ES-I3 (cell line): ENCODE measurements around the gene ARGLU1.

Experiments
- H3K36me3 ChIP-seq: 2 replicates; pipeline ENCODE4 v1.6.1; 2013; ENCODE audit warnings: mild to moderate bottlenecking, low read length, control low read depth, moderate library complexity; ENCODE audit not compliant: insufficient read depth
- H3K4me1 ChIP-seq: 2 replicates; pipeline ENCODE4 v1.6.1; 2013; ENCODE audit warnings: mild to moderate bottlenecking, control low read depth, low read length; ENCODE audit not compliant: insufficient read depth
- H3K9ac ChIP-seq: 2 replicates; pipeline ENCODE4 v1.6.1; 2013; ENCODE audit warnings: low read depth, mild to moderate bottlenecking, low read length, moderate library complexity
- H3K9me3 ChIP-seq: 2 replicates; pipeline ENCODE4 v1.6.1; 2013; ENCODE audit warnings: mild to moderate bottlenecking, low read length, moderate library complexity; ENCODE audit not compliant: control insufficient read depth, insufficient read depth

Gene ARGLU1

DNA sequence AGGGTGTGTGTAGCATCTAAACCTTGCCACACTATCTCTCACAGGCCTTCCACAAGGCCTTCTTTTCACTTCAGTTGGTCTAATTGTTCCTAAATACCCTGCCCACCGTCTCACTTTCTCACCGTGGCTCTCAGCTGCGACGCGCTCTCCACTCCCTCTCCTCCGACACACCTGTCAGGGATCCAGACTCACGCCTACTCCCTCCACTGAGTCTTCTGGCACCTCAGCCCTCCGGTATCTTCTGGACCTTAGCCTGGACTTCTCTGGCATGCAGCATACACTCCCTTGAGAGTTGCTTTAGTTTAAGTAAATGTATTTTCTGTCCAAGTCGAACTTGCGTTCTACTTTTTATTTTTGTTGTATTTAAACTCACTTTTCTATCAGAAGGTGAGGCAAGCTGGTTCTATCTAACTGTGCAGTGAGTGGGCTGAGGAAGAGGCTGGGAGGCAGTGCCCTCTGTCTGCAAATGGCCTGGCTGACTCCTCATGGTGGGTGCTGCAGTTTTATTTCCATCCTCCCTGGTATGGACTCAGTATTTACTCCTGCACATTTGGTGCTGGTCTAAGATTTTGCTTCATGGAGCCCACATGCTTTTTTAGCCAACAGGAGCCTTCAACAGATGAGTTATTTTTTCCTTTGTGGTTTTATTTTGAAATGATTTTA lies 28.5 kb upstream of the ARGLU1 start:
- Histone ChIP-seq H3K4me1 (no peaks in the 10 kb centered on the region), H3K36me3 (no peaks in the 10 kb centered on the region), H3K9ac (no peak overlapping the region), H3K9me3 (no peaks in the 10 kb centered on the region)

GRCh38 chr13:106595625-106596024 lies 27.7 kb upstream of the ARGLU1 start:
- H3K36me3 ChIP-seq, result no peaks in the 10 kb centered on the region
- H3K4me1 ChIP-seq, result no peaks in the 10 kb centered on the region
- no peaks in the 10 kb centered on the region for H3K9me3 ChIP-seq
- H3K9ac ChIP-seq, result no peak overlapping the region

DNA sequence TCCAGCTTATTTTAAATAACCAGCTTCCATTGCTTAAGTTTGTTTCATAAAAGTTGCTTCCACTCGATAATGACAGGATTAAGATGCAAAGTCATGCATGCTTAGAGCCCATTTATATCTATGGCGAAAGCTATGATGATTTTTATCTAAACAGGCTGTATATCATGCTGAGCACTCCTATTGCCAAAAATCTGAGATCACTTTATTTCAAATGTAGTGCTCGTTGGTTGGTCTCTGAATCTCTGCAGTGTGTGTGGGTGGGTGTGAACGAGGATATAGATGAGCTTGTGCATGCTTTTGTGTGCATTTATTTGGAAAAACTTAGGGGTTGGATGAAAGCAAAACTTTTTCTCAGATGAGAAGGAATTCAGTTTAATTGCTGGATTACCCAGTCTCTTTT lies 27.0 kb upstream of the ARGLU1 start:
- H3K9ac ChIP-seq, result no peak overlapping the region
- H3K9me3 ChIP-seq, result no peaks in the 10 kb centered on the region
- no peaks in the 10 kb centered on the region for H3K36me3 ChIP-seq
- no peaks in the 10 kb centered on the region for H3K4me1 ChIP-seq

- Histone ChIP-seq H3K36me3 (no peaks in the 10 kb centered on the region), H3K9me3 (no peaks in the 10 kb centered on the region), H3K4me1 (no peaks in the 10 kb centered on the region), H3K9ac (no peak overlapping the region)
Observed at GRCh38 chr13:106593132-106593531, 25.2 kb upstream of the ARGLU1 start.

DNA sequence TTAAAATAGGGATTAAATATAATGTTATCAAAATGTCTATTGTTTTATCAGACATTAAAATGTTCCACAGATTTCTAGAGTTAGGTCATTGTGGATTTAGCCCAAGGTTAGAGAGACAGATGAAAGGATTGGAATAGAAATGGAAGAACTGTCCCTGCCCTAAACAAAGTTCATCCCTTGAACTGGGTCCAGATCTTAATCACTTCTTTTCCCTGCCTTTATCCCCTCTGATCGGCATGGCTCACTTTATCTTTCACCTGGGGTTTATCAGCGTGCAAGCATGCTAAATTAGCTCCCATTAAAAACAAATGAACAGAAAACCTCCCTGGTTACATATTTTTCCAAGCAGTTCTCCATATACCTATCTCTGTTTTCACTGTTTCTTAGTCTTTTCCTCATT lies 23.4 kb upstream of the ARGLU1 start:
- H3K4me1 ChIP-seq, result no peaks in the 10 kb centered on the region
- no peak overlapping the region for H3K9ac ChIP-seq
- no peaks in the 10 kb centered on the region for H3K36me3 ChIP-seq
- peaks cover 4% of the 10 kb centered on the region for H3K9me3 ChIP-seq

GRCh38 chr13:106589716-106590115 lies 21.8 kb upstream of the ARGLU1 start:
- no peaks in the 10 kb centered on the region for H3K4me1 ChIP-seq
- H3K9ac ChIP-seq, result no peak overlapping the region
- no peaks in the 10 kb centered on the region for H3K36me3 ChIP-seq
- H3K9me3 ChIP-seq, result peaks cover 10% of the 10 kb centered on the region

- no peaks in the 10 kb centered on the region for H3K36me3 ChIP-seq
- H3K9ac ChIP-seq, result no peak overlapping the region
- peaks cover 10% of the 10 kb centered on the region for H3K9me3 ChIP-seq
- no peaks in the 10 kb centered on the region for H3K4me1 ChIP-seq
Observed at GRCh38 chr13:106588367-106588766, 20.4 kb upstream of the ARGLU1 start.

DNA sequence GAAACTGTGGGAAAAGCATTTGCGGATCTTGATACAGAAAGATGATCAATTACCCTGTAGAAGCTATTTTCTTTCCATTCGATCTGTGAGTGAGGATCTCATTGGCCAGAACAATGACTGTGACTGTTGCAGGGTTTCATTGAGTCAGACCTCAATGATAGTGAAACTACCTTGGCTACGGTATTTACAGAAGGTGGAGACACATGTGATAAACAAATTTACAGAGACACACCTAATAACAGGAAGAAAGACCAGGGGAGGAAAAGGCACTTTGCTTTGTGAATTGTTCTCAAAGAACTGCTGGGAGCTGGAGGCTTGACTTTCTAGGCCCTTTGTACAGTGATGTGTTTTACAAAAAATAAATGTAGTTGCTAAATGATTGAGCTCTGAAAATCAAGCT lies 19.9 kb upstream of the ARGLU1 start:
- Histone ChIP-seq H3K9me3 (peaks cover 10% of the 10 kb centered on the region), H3K36me3 (no peaks in the 10 kb centered on the region), H3K4me1 (no peaks in the 10 kb centered on the region), H3K9ac (no peak overlapping the region)

DNA sequence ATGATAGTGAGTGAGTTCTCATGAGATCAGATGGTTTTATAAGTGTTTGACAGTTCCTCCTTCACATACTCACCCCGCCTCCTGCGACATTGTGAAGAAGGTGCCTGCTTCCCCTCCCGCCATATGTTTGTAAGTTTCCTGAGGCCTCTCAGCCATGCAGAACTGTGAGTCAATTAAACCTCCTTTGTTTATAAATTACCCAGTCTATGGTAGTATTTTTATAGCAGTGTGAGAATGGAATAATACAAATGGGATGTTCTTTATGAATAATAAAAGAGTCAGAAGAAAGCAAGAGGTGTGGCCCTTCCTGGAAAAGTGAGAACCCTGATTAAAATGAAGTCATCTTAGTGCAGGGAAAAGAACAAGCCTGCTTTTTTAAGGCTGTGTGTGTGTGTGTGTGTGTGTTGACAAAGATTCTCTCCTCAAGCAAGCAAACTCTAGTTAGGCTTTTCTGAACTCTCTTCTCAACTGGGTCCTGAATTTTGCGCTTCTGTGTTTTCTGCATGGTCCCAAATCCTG lies 18.8 kb upstream of the ARGLU1 start:
- Histone ChIP-seq H3K4me1 (no peaks in the 10 kb centered on the region), H3K36me3 (no peaks in the 10 kb centered on the region), H3K9ac (no peak overlapping the region), H3K9me3 (peaks cover 10% of the 10 kb centered on the region)

GRCh38 chr13:106581225-106581624 lies 13.3 kb upstream of the ARGLU1 start:
- H3K4me1 ChIP-seq, result no peaks in the 10 kb centered on the region
- H3K36me3 ChIP-seq, result no peaks in the 10 kb centered on the region
- H3K9ac ChIP-seq, result no peak overlapping the region
- peaks cover 9% of the 10 kb centered on the region for H3K9me3 ChIP-seq

DNA sequence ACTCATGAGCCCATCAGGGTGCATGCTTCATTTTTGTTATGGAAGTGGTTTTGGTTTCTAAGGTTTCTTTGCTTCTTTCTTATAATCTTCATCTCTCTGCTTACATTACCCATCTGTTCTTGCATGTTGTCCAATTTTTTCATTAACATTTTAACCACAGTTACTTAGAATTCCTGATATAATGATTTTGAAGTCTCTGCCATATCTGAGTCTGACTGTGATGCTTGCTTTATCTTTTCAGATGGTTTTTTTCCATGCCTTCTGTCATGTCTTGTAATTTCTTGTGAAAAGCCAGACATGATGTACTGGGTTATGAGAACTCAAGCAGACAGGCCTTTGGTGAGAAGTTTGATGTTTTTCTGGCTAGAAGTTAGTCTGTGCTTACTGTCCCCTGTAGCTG lies 8.0 kb upstream of the ARGLU1 start:
- 0 out of 2 replicates have a peak, but pooled peaks cover 2% of the 10 kb centered on the region for H3K36me3 ChIP-seq
- H3K4me1 ChIP-seq, result no peaks in the 10 kb centered on the region
- no peak overlapping the region for H3K9ac ChIP-seq
- H3K9me3 ChIP-seq, result 0 out of 2 replicates have a peak, but pooled peaks cover 4% of the 10 kb centered on the region

GRCh38 chr13:106573868-106574267 lies 5.9 kb upstream of the ARGLU1 start:
- 0 out of 2 replicates have a peak, but pooled peaks cover 1% of the 10 kb centered on the region for H3K9me3 ChIP-seq
- no peak overlapping the region for H3K9ac ChIP-seq
- 0 out of 2 replicates have a peak, but pooled peaks cover 2% of the 10 kb centered on the region for H3K36me3 ChIP-seq
- H3K4me1 ChIP-seq, result peaks cover 8% of the 10 kb centered on the region; the same call in 1 of the 2 replicates

DNA sequence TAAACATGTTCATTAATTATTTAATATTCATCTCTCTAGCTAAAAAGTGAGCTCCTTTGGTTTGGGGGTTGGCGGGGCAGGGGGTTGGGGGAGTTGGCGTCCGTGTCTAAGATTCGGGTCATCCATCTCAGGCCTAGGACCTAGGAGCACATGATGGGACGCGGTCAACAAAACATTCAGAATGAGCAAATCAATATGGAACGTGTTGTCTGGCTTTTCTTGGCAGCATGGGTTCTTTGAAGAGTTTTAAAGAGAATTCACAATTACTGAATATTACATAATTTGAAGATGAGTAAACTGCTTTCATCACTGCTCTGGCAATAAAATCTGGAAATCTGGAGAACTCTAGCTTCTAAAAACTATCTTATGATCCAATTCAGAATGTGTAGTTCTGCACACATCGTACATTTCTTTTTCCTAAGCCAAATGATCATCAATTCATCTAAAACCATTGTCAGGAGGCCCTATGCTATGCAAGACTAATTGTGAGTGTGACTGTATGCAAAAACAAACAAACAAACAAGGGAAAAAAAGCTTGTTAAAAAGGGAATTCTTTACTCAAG lies 5.4 kb upstream of the ARGLU1 start:
- H3K9me3 ChIP-seq, result no peaks in the 10 kb centered on the region
- H3K9ac ChIP-seq, result no peak overlapping the region
- H3K4me1 ChIP-seq, result peaks cover 8% of the 10 kb centered on the region; the same call in 1 of the 2 replicates
- H3K36me3 ChIP-seq, result 0 out of 2 replicates have a peak, but pooled peaks cover 2% of the 10 kb centered on the region

GRCh38 chr13:106570299-106570852 lies 2.4 kb upstream of the ARGLU1 start:
- peaks cover 10% of the 10 kb centered on the region for H3K4me1 ChIP-seq
- no peaks in the 10 kb centered on the region for H3K9me3 ChIP-seq
- no peaks in the 10 kb centered on the region for H3K36me3 ChIP-seq
- H3K9ac ChIP-seq, result no peak overlapping the region; the same call in 1 of the 2 replicates
